Measurements from ENCODE around the gene RNF152.
A peak's percentile ranks its signal among the peaks of the same experiment; 100 is the strongest.

Gene RNF152

DNA sequence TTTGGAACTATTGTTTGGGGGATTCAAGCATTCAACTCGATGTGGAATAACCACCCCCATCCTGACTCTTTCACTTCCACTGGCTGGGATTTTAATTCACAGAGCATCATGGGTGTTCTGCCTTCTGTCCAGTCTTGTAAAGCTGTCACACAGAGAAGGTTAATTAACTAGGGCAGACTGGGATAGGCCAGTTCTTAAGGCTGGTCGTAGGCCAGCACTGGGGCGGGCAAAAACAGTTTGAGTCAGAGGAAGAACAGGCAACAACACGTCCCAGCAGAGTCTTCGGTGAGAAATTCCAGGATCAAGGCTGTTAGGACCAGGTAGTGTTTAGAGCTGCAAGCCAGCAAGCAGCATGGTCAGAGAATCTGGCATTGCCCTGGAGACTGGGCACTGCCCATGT, 4.0 kb upstream of the RNF152 start:
- H3K9me3 ChIP-seq (ENCODE audit: control insufficient read depth, low read length), result no peaks in the 10 kb centered on the region

DNA sequence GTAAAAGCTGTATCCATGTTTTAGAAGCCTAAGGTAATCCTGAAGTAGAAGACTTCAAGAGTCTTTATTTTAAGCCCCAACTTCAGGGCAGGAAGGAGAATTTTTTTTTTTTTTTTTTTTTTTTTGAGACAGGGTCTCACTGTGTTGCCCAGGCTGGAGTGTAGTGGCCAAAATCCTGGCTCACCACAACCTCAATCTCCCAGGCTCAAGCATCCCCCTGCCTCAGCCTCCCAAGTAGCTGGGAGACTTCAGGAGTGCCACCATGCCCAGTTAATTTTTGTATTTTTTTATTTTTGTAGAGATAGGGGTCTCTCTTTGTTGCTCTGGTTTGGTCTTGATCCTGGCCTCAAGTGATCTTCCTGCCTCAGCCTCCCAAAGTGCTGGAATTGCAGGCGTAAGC, 3.3 kb upstream of the RNF152 start:
- peaks cover 14% of the 10 kb centered on the region for H3K4me1 ChIP-seq
- H3K27me3 ChIP-seq (ENCODE audit: control insufficient read depth, insufficient read depth, low read length), result no peaks in the 10 kb centered on the region
- no peaks in the 10 kb centered on the region for H3K9me3 ChIP-seq (ENCODE audit: control insufficient read depth, low read length)
- H3K9ac ChIP-seq, result no peak overlapping the region
- H3K36me3 ChIP-seq (ENCODE audit: control insufficient read depth, insufficient read depth, low read length), result no peaks in the 10 kb centered on the region
- TF ChIP-seq, protein P1, sequence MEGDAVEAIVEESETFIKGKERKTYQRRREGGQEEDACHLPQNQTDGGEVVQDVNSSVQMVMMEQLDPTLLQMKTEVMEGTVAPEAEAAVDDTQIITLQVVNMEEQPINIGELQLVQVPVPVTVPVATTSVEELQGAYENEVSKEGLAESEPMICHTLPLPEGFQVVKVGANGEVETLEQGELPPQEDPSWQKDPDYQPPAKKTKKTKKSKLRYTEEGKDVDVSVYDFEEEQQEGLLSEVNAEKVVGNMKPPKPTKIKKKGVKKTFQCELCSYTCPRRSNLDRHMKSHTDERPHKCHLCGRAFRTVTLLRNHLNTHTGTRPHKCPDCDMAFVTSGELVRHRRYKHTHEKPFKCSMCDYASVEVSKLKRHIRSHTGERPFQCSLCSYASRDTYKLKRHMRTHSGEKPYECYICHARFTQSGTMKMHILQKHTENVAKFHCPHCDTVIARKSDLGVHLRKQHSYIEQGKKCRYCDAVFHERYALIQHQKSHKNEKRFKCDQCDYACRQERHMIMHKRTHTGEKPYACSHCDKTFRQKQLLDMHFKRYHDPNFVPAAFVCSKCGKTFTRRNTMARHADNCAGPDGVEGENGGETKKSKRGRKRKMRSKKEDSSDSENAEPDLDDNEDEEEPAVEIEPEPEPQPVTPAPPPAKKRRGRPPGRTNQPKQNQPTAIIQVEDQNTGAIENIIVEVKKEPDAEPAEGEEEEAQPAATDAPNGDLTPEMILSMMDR (IDR thresholded peaks at IDR 0.05), result no peak
- no peak overlapping the region for H3K4me3 ChIP-seq (ENCODE audit: low read depth, low read length)
- no peaks in the 10 kb centered on the region for H3K79me2 ChIP-seq
- H3K27ac ChIP-seq, result no peak overlapping the region
- no peak overlapping the region for H2AFZ ChIP-seq
- no peak overlapping the region for H3K4me2 ChIP-seq (ENCODE audit: low read length)

More for the DNA sequence above, 4.0 kb upstream of the RNF152 start:
- H3K4me3 ChIP-seq (ENCODE audit: low read depth, low read length), result no peak overlapping the region
- no peak overlapping the region for H3K4me2 ChIP-seq (ENCODE audit: low read length)
- H2AFZ ChIP-seq, result peak overlapping the region; percentile 38
- H3K4me1 ChIP-seq, result peaks cover 14% of the 10 kb centered on the region
- no peaks in the 10 kb centered on the region for H3K79me2 ChIP-seq
- no peaks in the 10 kb centered on the region for H3K36me3 ChIP-seq (ENCODE audit: control insufficient read depth, insufficient read depth, low read length)
- H3K27ac ChIP-seq, result no peak overlapping the region
- no peaks in the 10 kb centered on the region for H3K27me3 ChIP-seq (ENCODE audit: control insufficient read depth, insufficient read depth, low read length)
- no peak overlapping the region for H3K9ac ChIP-seq
- TF ChIP-seq, protein P1 (IDR thresholded peaks at IDR 0.05), result no peak

DNA sequence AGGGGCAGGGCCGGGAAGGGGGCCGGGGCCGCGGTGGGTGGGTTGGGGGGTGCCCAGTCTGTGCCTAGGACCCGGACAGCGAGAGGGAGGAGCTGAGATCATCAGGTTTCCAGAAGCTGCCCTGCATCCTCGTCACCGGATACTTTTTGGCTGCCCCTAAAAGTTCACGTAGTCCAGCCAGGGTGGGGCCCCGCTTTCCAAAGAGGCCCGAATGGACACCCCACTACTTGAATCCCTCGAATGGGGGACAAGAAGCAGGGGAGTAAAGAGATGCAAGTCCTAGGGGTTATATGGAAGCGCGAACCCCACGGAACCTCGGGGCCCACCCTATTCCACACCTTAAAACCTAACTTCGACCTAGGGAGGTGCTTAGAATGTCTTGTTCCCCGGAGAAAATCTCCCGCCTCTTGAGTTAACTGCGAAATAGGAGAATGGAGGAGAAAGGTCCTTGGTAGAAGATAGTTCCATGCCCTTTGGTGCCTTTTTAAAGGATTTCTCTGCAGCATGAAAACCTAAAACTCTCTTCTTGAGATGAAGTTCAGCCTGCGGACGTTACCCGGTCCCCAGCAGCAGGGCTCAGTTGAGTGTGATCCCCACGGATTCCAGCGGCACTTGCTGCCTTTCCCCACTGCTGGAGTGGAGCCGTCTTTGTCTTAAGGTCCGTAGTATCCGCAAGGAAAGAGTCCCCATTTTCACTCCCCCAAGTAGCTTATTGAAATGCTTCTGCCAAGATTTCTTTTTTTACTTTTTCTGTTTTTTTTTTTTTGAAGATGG, 2.1 kb upstream of the RNF152 start:
- Histone ChIP-seq H3K4me3 (ENCODE audit: low read depth, low read length) (peak overlapping the region; percentile 65), H3K27ac (no peak overlapping the region), H3K36me3 (ENCODE audit: control insufficient read depth, insufficient read depth, low read length) (no peaks in the 10 kb centered on the region), H3K4me2 (ENCODE audit: low read length) (peak overlapping the region; percentile 82), H3K27me3 (ENCODE audit: control insufficient read depth, insufficient read depth, low read length) (no peaks in the 10 kb centered on the region), H3K79me2 (no peaks in the 10 kb centered on the region), H3K9me3 (ENCODE audit: control insufficient read depth, low read length) (no peaks in the 10 kb centered on the region), H3K9ac (no peak overlapping the region), H3K4me1 (peaks cover 12% of the 10 kb centered on the region), H2AFZ (peak overlapping the region; percentile 99)
- TF ChIP-seq, protein P1 (IDR thresholded peaks at IDR 0.05), result no peak

DNA sequence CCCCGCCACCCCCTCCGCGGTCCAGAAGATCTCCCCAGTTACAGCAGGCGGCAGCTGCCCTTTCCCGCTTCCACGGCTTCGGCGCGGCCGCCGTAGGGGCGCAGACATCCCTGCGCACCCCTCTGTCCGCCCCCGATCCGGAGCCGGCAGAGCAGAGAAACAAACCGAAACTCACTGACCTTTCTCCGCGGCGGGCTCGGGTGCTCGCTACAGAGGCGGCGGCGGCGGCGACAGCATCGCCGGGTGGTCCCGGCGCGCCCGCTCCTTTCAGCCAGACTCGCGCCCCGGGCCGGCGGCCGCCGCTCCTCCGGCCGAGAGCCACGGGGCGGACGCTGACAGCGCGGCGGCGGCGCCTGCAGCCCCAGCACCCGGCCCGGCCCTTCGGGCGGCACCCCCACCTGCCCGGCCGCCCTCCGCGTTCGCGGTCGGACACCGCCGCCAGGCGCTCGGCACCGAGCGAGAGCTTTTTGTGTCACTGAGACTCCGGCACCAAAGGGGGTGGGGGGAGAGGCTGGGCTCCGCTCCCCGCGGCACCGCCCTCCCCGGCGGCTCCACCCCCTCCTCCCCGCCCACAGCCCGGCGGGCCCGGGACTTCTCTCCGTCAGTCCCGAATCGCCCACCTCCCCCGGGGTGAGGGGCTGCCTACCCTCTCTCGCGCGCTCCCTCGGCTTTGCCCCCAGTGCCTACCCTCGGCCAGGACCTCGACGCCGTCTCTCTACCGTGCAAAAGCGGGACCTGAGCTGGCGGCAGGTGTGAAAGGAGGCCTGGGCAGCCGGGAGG, 1.4 kb upstream of the RNF152 start:
- Histone ChIP-seq H3K4me2 (ENCODE audit: low read length) (peak overlapping the region; percentile 82), H2AFZ (peak overlapping the region; percentile 99), H3K27me3 (ENCODE audit: control insufficient read depth, insufficient read depth, low read length) (no peaks in the 10 kb centered on the region), H3K79me2 (no peaks in the 10 kb centered on the region), H3K9ac (peak overlapping the region; percentile 17), H3K9me3 (ENCODE audit: control insufficient read depth, low read length) (no peaks in the 10 kb centered on the region), H3K36me3 (ENCODE audit: control insufficient read depth, insufficient read depth, low read length) (no peaks in the 10 kb centered on the region), H3K4me1 (peaks cover 18% of the 10 kb centered on the region), H3K27ac (peak overlapping the region; percentile 61), H3K4me3 (ENCODE audit: low read depth, low read length) (peak overlapping the region; percentile 65)
- TF ChIP-seq, protein P1 (IDR thresholded peaks at IDR 0.05), result peak; percentile 32
